GM13976 (cell line): ENCODE measurements around the gene HBS1L.
A peak's percentile ranks its signal among the peaks of the same experiment; 100 is the strongest.

Source experiments
- DNase-seq: peaks from one replicate; pipeline ENCODE4 v3.0.0; 2012; ENCODE audit warnings: low spot score
- CTCF ChIP-seq: IDR thresholded peaks from 2 replicates; pipeline ENCODE4 v1.5.1; 2012; ENCODE audit warnings: borderline replicate concordance, mild to moderate bottlenecking; ENCODE audit not compliant: insufficient read depth; ENCODE audit errors: extremely low read depth, missing control alignments, control extremely low read depth
- in situ Hi-C: fragments of 300-500 bp; cut with MboI; formaldehyde crosslinking; loops from one replicate; pipeline ENCODE4 v1.12.0; 2022; ENCODE audit warnings: low sequenced_read_pairs, mixed read lengths, inconsistent platforms; ENCODE audit not compliant: unreplicated experiment

The HBS1L gene

GRCh38 chr6:135094403-135094821, 39.8 kb upstream of the HBS1L start:
- DNase-seq = no peak
- in situ Hi-C loops = no loop called here
- TF ChIP-seq CTCF = no peak

- in situ Hi-C loops = no loop called here
- DNase-seq = no peak
- no peak for TF ChIP-seq CTCF
These were observed 39.0 kb upstream of the HBS1L start for GRCh38 chr6:135093578-135093977.

DNA sequence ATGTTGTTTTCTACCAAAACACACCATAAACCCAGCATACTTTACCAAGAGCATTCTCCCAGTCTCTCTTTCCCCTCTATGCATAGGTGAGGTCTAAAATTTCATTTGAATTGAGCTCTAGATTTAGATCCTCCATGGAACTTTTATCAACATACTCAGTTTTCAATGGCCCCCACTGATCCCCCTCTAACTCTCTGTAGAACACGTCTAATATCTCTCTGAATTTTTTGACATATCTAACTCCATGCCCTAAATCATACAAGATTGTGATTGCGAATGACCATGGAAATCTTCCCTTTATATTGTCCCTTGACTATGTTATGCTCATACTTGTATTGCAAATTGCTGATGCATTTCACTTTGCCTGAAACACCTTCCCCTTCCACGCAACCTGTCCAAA, 38.1 kb upstream of the HBS1L start:
- TF ChIP-seq CTCF = no peak

DNA sequence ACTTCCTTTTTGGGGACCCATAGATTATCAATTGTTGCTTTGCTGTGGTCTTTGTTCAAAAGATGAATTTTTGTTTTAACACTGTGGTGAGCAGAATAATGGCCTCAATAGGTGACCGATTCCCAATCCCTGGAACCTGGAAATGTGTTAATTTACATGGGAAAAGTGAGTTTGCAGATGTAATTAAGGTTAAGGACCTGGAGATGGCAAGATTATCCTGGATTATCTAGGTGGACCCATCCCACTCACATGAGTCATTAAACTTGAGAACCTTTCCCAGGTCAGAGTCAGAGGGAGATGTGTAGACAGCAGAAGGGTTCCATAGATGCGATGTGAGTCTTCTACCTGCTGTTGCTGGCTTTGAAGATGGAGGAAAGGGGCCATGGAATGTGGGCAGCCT, 36.2 kb upstream of the HBS1L start:
- TF ChIP-seq CTCF = no peak
- no peak for DNase-seq
- in situ Hi-C loops = no loop called here

More for the DNA sequence above, 38.1 kb upstream of the HBS1L start:
- in situ Hi-C loops = no loop called here
- no peak for DNase-seq

DNA sequence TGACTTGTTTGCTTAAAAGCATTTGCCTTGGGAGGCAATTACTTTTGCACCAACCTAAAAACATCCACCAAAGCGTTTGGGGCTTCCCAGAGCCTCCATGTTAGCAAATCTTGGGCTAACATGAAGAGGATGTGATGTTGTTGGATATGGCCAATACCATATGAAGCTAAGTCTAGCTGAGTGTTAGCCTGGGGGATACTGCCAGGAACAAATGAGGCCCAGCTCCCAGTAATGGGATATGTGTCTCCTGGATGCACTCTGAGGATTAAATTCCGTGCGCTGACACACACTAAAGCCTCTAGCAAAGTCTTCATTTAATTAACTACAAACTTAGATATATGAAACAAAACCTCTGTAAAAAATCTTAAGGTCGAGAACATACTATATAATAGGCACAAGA, 35.3 kb upstream of the HBS1L start:
- in situ Hi-C loops = no loop called here
- DNase-seq = no peak

GRCh38 chr6:135088818-135089809, 34.5 kb upstream of the HBS1L start:
- in situ Hi-C loops = no loop called here
- peak; percentile 37 for DNase-seq
- peak; percentile 17 for TF ChIP-seq CTCF

More for the DNA sequence above, 35.3 kb upstream of the HBS1L start:
- TF ChIP-seq CTCF = no peak
